Measurements from ENCODE around the gene TTC22.

The TTC22 gene

DNA sequence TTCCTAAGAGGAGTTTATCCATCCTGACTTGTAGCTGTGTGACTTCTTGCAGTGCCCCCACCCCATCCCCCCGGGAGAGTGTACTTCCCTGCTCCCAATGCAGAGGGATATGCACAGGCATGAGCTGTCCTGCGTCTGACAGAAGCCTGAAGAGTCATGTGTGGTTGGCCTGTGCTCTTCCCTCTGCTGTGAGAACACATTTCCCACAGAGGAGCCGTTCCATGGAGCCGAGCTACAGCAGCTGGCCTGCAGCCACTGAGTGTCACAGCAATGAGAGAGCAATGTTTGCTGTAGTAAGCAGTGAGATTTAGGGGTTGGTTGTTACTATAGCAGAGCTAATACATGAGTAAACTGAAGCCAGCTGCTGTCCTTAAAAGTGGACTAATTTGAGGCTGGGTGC, 58.8 kb downstream of the TTC22 start:
- TF ChIP-seq CSDC2 (CRISPR knock-in tag; IDR thresholded peaks at IDR 0.05) = no peak
- TF ChIP-seq, protein P1, sequence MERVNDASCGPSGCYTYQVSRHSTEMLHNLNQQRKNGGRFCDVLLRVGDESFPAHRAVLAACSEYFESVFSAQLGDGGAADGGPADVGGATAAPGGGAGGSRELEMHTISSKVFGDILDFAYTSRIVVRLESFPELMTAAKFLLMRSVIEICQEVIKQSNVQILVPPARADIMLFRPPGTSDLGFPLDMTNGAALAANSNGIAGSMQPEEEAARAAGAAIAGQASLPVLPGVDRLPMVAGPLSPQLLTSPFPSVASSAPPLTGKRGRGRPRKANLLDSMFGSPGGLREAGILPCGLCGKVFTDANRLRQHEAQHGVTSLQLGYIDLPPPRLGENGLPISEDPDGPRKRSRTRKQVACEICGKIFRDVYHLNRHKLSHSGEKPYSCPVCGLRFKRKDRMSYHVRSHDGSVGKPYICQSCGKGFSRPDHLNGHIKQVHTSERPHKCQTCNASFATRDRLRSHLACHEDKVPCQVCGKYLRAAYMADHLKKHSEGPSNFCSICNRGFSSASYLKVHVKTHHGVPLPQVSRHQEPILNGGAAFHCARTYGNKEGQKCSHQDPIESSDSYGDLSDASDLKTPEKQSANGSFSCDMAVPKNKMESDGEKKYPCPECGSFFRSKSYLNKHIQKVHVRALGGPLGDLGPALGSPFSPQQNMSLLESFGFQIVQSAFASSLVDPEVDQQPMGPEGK (CRISPR knock-in tag; IDR thresholded peaks at IDR 0.05; ENCODE audit: borderline replicate concordance) = no peak
- no peak for TF ChIP-seq BACH2 (CRISPR knock-in tag; IDR thresholded peaks at IDR 0.05; ENCODE audit: borderline replicate concordance)
- no peak for TF ChIP-seq TCF4 (CRISPR knock-in tag; IDR thresholded peaks at IDR 0.05; ENCODE audit: borderline replicate concordance)
- TF ChIP-seq, protein P2, sequence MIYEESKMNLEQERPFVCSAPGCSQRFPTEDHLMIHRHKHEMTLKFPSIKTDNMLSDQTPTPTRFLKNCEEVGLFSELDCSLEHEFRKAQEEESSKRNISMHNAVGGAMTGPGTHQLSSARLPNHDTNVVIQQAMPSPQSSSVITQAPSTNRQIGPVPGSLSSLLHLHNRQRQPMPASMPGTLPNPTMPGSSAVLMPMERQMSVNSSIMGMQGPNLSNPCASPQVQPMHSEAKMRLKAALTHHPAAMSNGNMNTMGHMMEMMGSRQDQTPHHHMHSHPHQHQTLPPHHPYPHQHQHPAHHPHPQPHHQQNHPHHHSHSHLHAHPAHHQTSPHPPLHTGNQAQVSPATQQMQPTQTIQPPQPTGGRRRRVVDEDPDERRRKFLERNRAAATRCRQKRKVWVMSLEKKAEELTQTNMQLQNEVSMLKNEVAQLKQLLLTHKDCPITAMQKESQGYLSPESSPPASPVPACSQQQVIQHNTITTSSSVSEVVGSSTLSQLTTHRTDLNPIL (CRISPR knock-in tag; IDR thresholded peaks at IDR 0.05; ENCODE audit: low read depth) = no peak
- no peak for TF ChIP-seq RARB (CRISPR knock-in tag; IDR thresholded peaks at IDR 0.05)
- TF ChIP-seq ZNF70 (CRISPR knock-in tag; IDR thresholded peaks at IDR 0.05) = no peak
- TF ChIP-seq, protein P3, sequence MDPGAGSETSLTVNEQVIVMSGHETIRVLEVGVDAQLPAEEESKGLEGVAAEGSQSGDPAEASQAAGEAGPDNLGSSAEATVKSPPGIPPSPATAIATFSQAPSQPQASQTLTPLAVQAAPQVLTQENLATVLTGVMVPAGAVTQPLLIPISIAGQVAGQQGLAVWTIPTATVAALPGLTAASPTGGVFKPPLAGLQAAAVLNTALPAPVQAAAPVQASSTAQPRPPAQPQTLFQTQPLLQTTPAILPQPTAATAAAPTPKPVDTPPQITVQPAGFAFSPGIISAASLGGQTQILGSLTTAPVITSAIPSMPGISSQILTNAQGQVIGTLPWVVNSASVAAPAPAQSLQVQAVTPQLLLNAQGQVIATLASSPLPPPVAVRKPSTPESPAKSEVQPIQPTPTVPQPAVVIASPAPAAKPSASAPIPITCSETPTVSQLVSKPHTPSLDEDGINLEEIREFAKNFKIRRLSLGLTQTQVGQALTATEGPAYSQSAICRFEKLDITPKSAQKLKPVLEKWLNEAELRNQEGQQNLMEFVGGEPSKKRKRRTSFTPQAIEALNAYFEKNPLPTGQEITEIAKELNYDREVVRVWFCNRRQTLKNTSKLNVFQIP (CRISPR knock-in tag; IDR thresholded peaks at IDR 0.05; ENCODE audit: borderline replicate concordance, low read depth) = no peak
- TF ChIP-seq ARNTL (CRISPR knock-in tag; IDR thresholded peaks at IDR 0.05; ENCODE audit: borderline replicate concordance, low read depth) = no peak
- no peak for TF ChIP-seq ESRRG (CRISPR knock-in tag; IDR thresholded peaks at IDR 0.05)
- TF ChIP-seq ZFP3 (CRISPR knock-in tag; IDR thresholded peaks at IDR 0.05) = no peak
- TF ChIP-seq GLIS3 (CRISPR knock-in tag; IDR thresholded peaks at IDR 0.05) = no peak
- no peak for TF ChIP-seq PPARA (CRISPR knock-in tag; IDR thresholded peaks at IDR 0.05; ENCODE audit: borderline replicate concordance)
- TF ChIP-seq SNAI2 (CRISPR knock-in tag; IDR thresholded peaks at IDR 0.05) = no peak
- no peak for TF ChIP-seq ZFP30 (CRISPR knock-in tag; IDR thresholded peaks at IDR 0.05)
- no peak for ATAC-seq

DNA sequence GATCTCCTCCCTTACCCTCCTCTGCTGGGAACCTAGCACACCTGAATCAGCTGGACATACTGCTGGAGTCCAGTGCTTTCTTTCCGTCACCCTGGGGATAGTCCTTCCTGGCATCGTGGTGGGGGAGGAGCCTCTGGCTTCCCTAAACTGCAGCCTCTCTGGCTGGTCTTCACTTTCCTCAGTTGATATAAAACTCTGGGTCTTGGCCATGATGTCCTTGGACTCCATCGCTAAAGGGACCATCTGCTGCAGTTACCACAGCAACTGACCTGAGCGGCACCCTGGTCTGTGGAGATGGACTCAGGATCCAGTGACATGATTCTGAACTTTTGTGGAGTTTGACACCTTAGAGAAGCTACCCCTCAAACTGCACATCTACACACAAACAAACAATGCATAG, 59.6 kb downstream of the TTC22 start:
- TF ChIP-seq, protein P3 (CRISPR knock-in tag; IDR thresholded peaks at IDR 0.05; ENCODE audit: borderline replicate concordance, low read depth) = no peak
- TF ChIP-seq, protein P1 (CRISPR knock-in tag; IDR thresholded peaks at IDR 0.05; ENCODE audit: borderline replicate concordance) = no peak
- no peak for TF ChIP-seq SNAI2 (CRISPR knock-in tag; IDR thresholded peaks at IDR 0.05)
- TF ChIP-seq, protein P2 (CRISPR knock-in tag; IDR thresholded peaks at IDR 0.05; ENCODE audit: low read depth) = no peak
- no peak for ATAC-seq

DNA sequence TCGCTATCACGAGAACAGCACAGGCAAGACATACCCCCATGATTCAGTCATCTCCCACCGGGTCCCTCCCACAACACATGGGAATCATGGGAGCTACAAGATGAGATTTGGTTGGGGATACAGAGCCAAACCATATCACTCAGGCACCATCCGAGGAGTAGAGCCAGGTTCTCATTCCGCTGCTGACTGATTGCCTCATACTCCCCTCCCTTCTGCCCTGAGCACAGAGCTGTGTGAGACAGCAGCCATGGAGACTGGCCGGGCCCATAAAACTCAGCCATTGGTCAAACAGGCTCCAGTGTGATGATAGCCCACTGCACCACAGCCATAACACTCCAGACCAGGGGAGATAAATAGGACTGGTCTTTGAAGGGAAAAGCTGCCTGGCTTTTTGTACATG, 62.9 kb downstream of the TTC22 start:
- TF ChIP-seq ZNF70 (CRISPR knock-in tag; IDR thresholded peaks at IDR 0.05) (no peak), OSR1 (CRISPR knock-in tag; IDR thresholded peaks at IDR 0.05) (no peak), BACH2 (CRISPR knock-in tag; IDR thresholded peaks at IDR 0.05; ENCODE audit: borderline replicate concordance) (no peak), PPARA (CRISPR knock-in tag; IDR thresholded peaks at IDR 0.05; ENCODE audit: borderline replicate concordance) (no peak), ZC3H10 (CRISPR knock-in tag; IDR thresholded peaks at IDR 0.05) (no peak), ZNF8 (CRISPR knock-in tag; IDR thresholded peaks at IDR 0.05) (no peak), ZNF565 (CRISPR knock-in tag; conservative IDR thresholded peaks at IDR 0.05; ENCODE audit: low read depth) (no peak), CSDC2 (CRISPR knock-in tag; IDR thresholded peaks at IDR 0.05) (no peak), ZFP30 (CRISPR knock-in tag; IDR thresholded peaks at IDR 0.05) (no peak), ZFP3 (CRISPR knock-in tag; IDR thresholded peaks at IDR 0.05) (no peak), ARNTL (CRISPR knock-in tag; IDR thresholded peaks at IDR 0.05; ENCODE audit: borderline replicate concordance, low read depth) (no peak), GLIS3 (CRISPR knock-in tag; IDR thresholded peaks at IDR 0.05) (no peak), SNAI2 (CRISPR knock-in tag; IDR thresholded peaks at IDR 0.05) (no peak), TCF4 (CRISPR knock-in tag; IDR thresholded peaks at IDR 0.05; ENCODE audit: borderline replicate concordance) (no peak), TOX (CRISPR knock-in tag; IDR thresholded peaks at IDR 0.05; ENCODE audit: borderline replicate concordance) (no peak)
- TF ChIP-seq, protein P3 (CRISPR knock-in tag; IDR thresholded peaks at IDR 0.05; ENCODE audit: borderline replicate concordance, low read depth) = no peak
- TF ChIP-seq, protein P4, sequence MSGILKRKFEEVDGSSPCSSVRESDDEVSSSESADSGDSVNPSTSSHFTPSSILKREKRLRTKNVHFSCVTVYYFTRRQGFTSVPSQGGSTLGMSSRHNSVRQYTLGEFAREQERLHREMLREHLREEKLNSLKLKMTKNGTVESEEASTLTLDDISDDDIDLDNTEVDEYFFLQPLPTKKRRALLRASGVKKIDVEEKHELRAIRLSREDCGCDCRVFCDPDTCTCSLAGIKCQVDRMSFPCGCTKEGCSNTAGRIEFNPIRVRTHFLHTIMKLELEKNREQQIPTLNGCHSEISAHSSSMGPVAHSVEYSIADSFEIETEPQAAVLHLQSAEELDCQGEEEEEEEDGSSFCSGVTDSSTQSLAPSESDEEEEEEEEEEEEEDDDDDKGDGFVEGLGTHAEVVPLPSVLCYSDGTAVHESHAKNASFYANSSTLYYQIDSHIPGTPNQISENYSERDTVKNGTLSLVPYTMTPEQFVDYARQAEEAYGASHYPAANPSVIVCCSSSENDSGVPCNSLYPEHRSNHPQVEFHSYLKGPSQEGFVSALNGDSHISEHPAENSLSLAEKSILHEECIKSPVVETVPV (CRISPR knock-in tag; IDR thresholded peaks at IDR 0.05) = no peak
- TF ChIP-seq, protein P2 (CRISPR knock-in tag; IDR thresholded peaks at IDR 0.05; ENCODE audit: low read depth) = no peak
- ATAC-seq = no peak
